Osteocyte (in vitro differentiated cells): ENCODE results near the gene ZNF668. TPM values are rescaled to one million over a fixed set of nuclear protein-coding genes. Genes with fewer than 3 reads are reported as not detected.

Source experiments
- DNase-seq: peaks from one replicate; pipeline ENCODE4 v3.0.0; 2021; ENCODE audit warnings: mixed read lengths; ENCODE audit not compliant: unreplicated experiment; ENCODE audit errors: extremely low spot score
- H3K27ac Mint-ChIP-seq: one replicate; pipeline ENCODE4 v1.8.0; 2021; ENCODE audit warnings: mild to moderate bottlenecking, mixed read lengths; ENCODE audit not compliant: unreplicated experiment
- H3K27me3 Mint-ChIP-seq: one replicate; pipeline ENCODE4 v1.8.0; 2021; ENCODE audit warnings: mixed read lengths; ENCODE audit not compliant: unreplicated experiment
- H3K36me3 Mint-ChIP-seq: one replicate; pipeline ENCODE4 v1.8.0; 2021; ENCODE audit warnings: mixed read lengths; ENCODE audit not compliant: unreplicated experiment
- H3K4me1 Mint-ChIP-seq: one replicate; pipeline ENCODE4 v1.8.0; 2021; ENCODE audit warnings: mixed read lengths; ENCODE audit not compliant: unreplicated experiment
- H3K4me3 Mint-ChIP-seq: one replicate; pipeline ENCODE4 v1.8.0; 2021; ENCODE audit warnings: mild to moderate bottlenecking, moderate library complexity, mixed read lengths; ENCODE audit not compliant: unreplicated experiment
- H3K9me3 Mint-ChIP-seq: one replicate; pipeline ENCODE4 v1.8.0; 2021; ENCODE audit warnings: mixed read lengths; ENCODE audit not compliant: unreplicated experiment
- CTCF ChIP-seq: fragments of 200-600 bp; sonication (generic); IDR thresholded peaks from 2 replicates; pipeline ENCODE4 v1.5.0; 2021; ENCODE audit warnings: antibody characterized with exemption, mild to moderate bottlenecking, moderate library complexity
- total RNA-seq: library from RNA; stranded (reverse); gene quantifications from 2 replicates; pipeline ENCODE4 v1.2.1, GENCODE V29; 2021

Gene ZNF668
- total RNA-seq, 1 donor from 2014 or later, result 13.2 TPM

- H3K27me3 Mint-ChIP-seq, result no peaks in the 10 kb centered on the region
- no peak overlapping the region for H3K27ac Mint-ChIP-seq
- H3K4me1 Mint-ChIP-seq, result peaks cover 19% of the 10 kb centered on the region
- DNase-seq, result no peak
- no peak overlapping the region for H3K4me3 Mint-ChIP-seq
- H3K36me3 Mint-ChIP-seq, result peaks cover 11% of the 10 kb centered on the region
- no peaks in the 10 kb centered on the region for H3K9me3 Mint-ChIP-seq
- no peak for TF ChIP-seq CTCF
Observed at GRCh38 chr16:31114468-31114867, 40.4 kb upstream of the ZNF668 start.

GRCh38 chr16:31113121-31114120 is 39.4 kb upstream of the ZNF668 start:
- no peak for TF ChIP-seq CTCF
- Mint-ChIP-seq H3K9me3 (no peaks in the 10 kb centered on the region), H3K27ac (no peak overlapping the region), H3K4me3 (no peak overlapping the region), H3K36me3 (peaks cover 9% of the 10 kb centered on the region), H3K4me1 (peaks cover 17% of the 10 kb centered on the region), H3K27me3 (no peaks in the 10 kb centered on the region)
- DNase-seq, result no peak

GRCh38 chr16:31112711-31113110 is 38.7 kb upstream of the ZNF668 start:
- Mint-ChIP-seq H3K4me1 (peaks cover 15% of the 10 kb centered on the region), H3K27ac (no peak overlapping the region), H3K27me3 (no peaks in the 10 kb centered on the region), H3K36me3 (peaks cover 9% of the 10 kb centered on the region), H3K4me3 (no peak overlapping the region), H3K9me3 (no peaks in the 10 kb centered on the region)
- TF ChIP-seq CTCF, result no peak
- DNase-seq, result no peak

GRCh38 chr16:31111881-31112466 is 37.9 kb upstream of the ZNF668 start:
- no peaks in the 10 kb centered on the region for H3K27me3 Mint-ChIP-seq
- no peak for DNase-seq

More at GRCh38 chr16:31111881-31112466, 37.9 kb upstream of the ZNF668 start:
- TF ChIP-seq CTCF, result no peak
- no peaks in the 10 kb centered on the region for H3K9me3 Mint-ChIP-seq
- H3K27ac Mint-ChIP-seq, result no peak overlapping the region
- H3K4me1 Mint-ChIP-seq, result peaks cover 16% of the 10 kb centered on the region
- no peak overlapping the region for H3K4me3 Mint-ChIP-seq
- peaks cover 9% of the 10 kb centered on the region for H3K36me3 Mint-ChIP-seq
